HG02571 (cell line): ENCODE measurements around the gene TOX4.

Experiments
- ATAC-seq: cut with Tn5 transposase; IDR thresholded peaks from one replicate; pipeline ENCODE4 v1.9.1; 2021; ENCODE audit warnings: mild to moderate bottlenecking, moderate library complexity; ENCODE audit not compliant: unreplicated experiment

The TOX4 gene

GRCh38 chr14:21501568-21501967 lies 24.6 kb downstream of the TOX4 start:
- no peak for ATAC-seq

GRCh38 chr14:21503376-21503775 lies 26.4 kb downstream of the TOX4 start:
- ATAC-seq = no peak

GRCh38 chr14:21505012-21505553 lies 28.1 kb downstream of the TOX4 start:
- peak; percentile 80 for ATAC-seq

- no peak for ATAC-seq
These were observed 29.6 kb downstream of the TOX4 start for GRCh38 chr14:21506557-21506956.

GRCh38 chr14:21509432-21510143 lies 32.6 kb downstream of the TOX4 start:
- ATAC-seq = no peak

GRCh38 chr14:21510735-21511657 lies 34.0 kb downstream of the TOX4 start, which contains the start of gene METTL3:
Gene METTL3 (minus strand): TSS chr14:21511340. CDS start chr14:21511223, 117 bp downstream.
- peak; percentile 98 for ATAC-seq

GRCh38 chr14:21514341-21514740 lies 37.3 kb downstream of the TOX4 start:
- ATAC-seq = no peak

- no peak for ATAC-seq
These were observed 41.7 kb downstream of the TOX4 start for GRCh38 chr14:21518725-21519124.

GRCh38 chr14:21520767-21521166 lies 43.8 kb downstream of the TOX4 start:
- ATAC-seq = no peak

- ATAC-seq = no peak
These were observed 44.5 kb downstream of the TOX4 start for GRCh38 chr14:21521501-21521900.

GRCh38 chr14:21523203-21523602 lies 46.2 kb downstream of the TOX4 start:
- ATAC-seq = no peak

GRCh38 chr14:21524575-21525490 lies 47.8 kb downstream of the TOX4 start:
- no peak for ATAC-seq

- ATAC-seq = no peak
These were observed 48.6 kb downstream of the TOX4 start for GRCh38 chr14:21525571-21525961.

- no peak for ATAC-seq
These were observed 49.1 kb downstream of the TOX4 start, which contains the start of gene SALL2 for GRCh38 chr14:21525962-21526671. Gene SALL2 (minus strand): TSS chr14:21526346. CDS start chr14:21526127, 219 bp downstream.

- ATAC-seq = no peak
These were observed 49.8 kb downstream of the TOX4 start for GRCh38 chr14:21526672-21527317.

- ATAC-seq = no peak
These were observed 50.3 kb downstream of the TOX4 start for GRCh38 chr14:21527318-21527679.

GRCh38 chr14:21528381-21529348 lies 51.7 kb downstream of the TOX4 start:
- no peak for ATAC-seq

GRCh38 chr14:21529515-21529914 lies 52.5 kb downstream of the TOX4 start:
- ATAC-seq = no peak
